MM.1S (cell line): ENCODE measurements around the gene FAF1.

ENCODE experiments used
- DNase-seq: peaks from one replicate; pipeline ENCODE4 v3.0.0-alpha.2; 2015
- H2AFZ ChIP-seq: fragments of 300-600 bp; sonication (generic); 2 replicates; pipeline ENCODE4 v1.6.0; 2016; ENCODE audit warnings: antibody characterized with exemption, low read length
- H3F3A ChIP-seq: fragments of 300-600 bp; sonication (generic); 2 replicates; pipeline ENCODE4 v1.6.1; 2016; ENCODE audit warnings: mild to moderate bottlenecking, antibody characterized with exemption, low read length, moderate library complexity, mixed read lengths; ENCODE audit not compliant: insufficient read depth
- H3K27ac ChIP-seq: fragments of 300-600 bp; sonication (generic); 2 replicates; pipeline ENCODE4 v1.5.1; 2016; ENCODE audit warnings: mild to moderate bottlenecking, low read length
- H3K27me3 ChIP-seq: fragments of 300-600 bp; sonication (generic); replicated peaks from 2 replicates; pipeline ENCODE4 v1.6.0; 2016; ENCODE audit warnings: low read length; ENCODE audit not compliant: insufficient read depth
- H3K36me3 ChIP-seq: fragments of 300-600 bp; sonication (generic); replicated peaks from 2 replicates; pipeline ENCODE4 v1.6.1; 2016; ENCODE audit warnings: mild to moderate bottlenecking, low read length, mixed read lengths; ENCODE audit not compliant: insufficient read depth
- H3K4me1 ChIP-seq: fragments of 300-600 bp; sonication (generic); 2 replicates; pipeline ENCODE4 v1.6.1; 2016; ENCODE audit warnings: low read length, mixed read lengths
- H3K4me2 ChIP-seq: fragments of 300-600 bp; sonication (generic); 2 replicates; pipeline ENCODE4 v1.6.0; 2016; ENCODE audit warnings: low read depth, low read length
- H3K4me3 ChIP-seq: fragments of 300-600 bp; sonication (generic); 2 replicates; pipeline ENCODE4 v1.5.1; 2016; ENCODE audit warnings: low read length, mixed read lengths
- H3K79me2 ChIP-seq: fragments of 300-600 bp; sonication (generic); 2 replicates; pipeline ENCODE4 v1.6.1; 2016; ENCODE audit warnings: mixed run types, low read length, mixed read lengths
- H3K9ac ChIP-seq: fragments of 300-600 bp; sonication (generic); 2 replicates; pipeline ENCODE4 v1.6.1; 2016; ENCODE audit warnings: low read length, mixed read lengths
- H3K9me2 ChIP-seq: fragments of 300-600 bp; sonication (generic); replicated peaks from 2 replicates; pipeline ENCODE4 v1.6.1; 2016; ENCODE audit warnings: mild to moderate bottlenecking, low read length, mixed read lengths; ENCODE audit not compliant: insufficient read depth
- H3K9me3 ChIP-seq: fragments of 300-600 bp; sonication (generic); replicated peaks from 2 replicates; pipeline ENCODE4 v1.6.1; 2016; ENCODE audit warnings: mild to moderate bottlenecking, low read length, mixed read lengths; ENCODE audit not compliant: insufficient read depth
- H4K20me1 ChIP-seq: fragments of 300-600 bp; sonication (generic); 2 replicates; pipeline ENCODE4 v1.6.1; 2016; ENCODE audit warnings: mild to moderate bottlenecking, low read length, moderate library complexity, mixed read lengths; ENCODE audit not compliant: insufficient read depth
- EZH2 ChIP-seq: fragments of 300-600 bp; sonication (generic); optimal IDR thresholded peaks from 2 replicates; pipeline ENCODE3; 2017; ENCODE audit warnings: low read depth, mild to moderate bottlenecking, antibody characterized with exemption, low read length, mixed read lengths
- EZH2phosphoT487 ChIP-seq: fragments of 300-600 bp; sonication (generic); IDR thresholded peaks from 2 replicates; pipeline ENCODE4 v1.6.1; 2018; ENCODE audit warnings: antibody characterized with exemption, low read length
- TF ChIP-seq, protein P1 (sequence below): fragments of 300-600 bp; sonication (generic); IDR thresholded peaks from 2 replicates; pipeline ENCODE4 v1.5.1; 2016; ENCODE audit warnings: antibody characterized with exemption, low read length, mixed read lengths

FAF1 gene

DNA sequence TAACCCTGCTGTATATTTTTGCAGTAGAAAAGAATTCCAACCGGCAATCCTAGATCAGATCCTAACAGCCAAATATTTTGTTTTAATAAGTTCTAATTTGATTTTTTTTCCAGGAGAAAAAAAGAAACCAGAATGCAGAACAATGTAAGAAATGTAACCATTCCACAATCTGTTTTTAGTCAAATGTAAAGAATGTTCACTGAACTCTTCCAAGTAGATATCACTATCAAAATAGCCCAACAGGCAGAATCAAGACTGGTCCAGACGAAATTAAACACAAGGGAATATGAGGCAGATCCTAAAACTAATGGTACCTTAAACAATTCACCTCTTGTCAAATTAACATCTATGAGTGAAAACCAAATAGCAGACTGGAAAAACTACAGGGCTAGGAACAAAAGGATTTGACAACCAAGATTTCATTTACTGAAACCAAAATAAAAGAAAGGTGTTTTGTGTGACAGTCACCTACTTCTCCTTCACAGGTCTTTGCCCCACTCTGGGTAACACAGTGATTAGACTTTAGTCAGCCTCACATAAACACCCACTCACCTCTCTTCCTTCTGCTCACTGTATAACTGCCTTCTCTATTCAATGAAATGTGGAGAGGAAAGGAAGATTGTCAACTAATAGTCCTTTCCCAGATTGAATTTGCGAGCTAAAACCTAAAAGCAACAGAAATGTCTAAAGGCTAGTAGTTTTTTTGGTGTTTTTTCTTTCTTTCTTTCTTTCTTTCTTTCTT is 137.9 kb downstream of the FAF1 start:
- Histone ChIP-seq H3F3A (no peaks in the 10 kb centered on the region), H3K27ac (no peak overlapping the region), H3K9ac (no peak overlapping the region), H3K4me1 (no peaks in the 10 kb centered on the region), H3K9me3 (no peaks in the 10 kb centered on the region), H2AFZ (no peak overlapping the region), H4K20me1 (no peaks in the 10 kb centered on the region), H3K79me2 (no peaks in the 10 kb centered on the region), H3K4me3 (no peak overlapping the region), H3K27me3 (no peaks in the 10 kb centered on the region), H3K9me2 (no peaks in the 10 kb centered on the region), H3K4me2 (no peak overlapping the region), H3K36me3 (no peaks in the 10 kb centered on the region)
- DNase-seq, result no peak
- no peak for TF ChIP-seq EZH2phosphoT487

DNA sequence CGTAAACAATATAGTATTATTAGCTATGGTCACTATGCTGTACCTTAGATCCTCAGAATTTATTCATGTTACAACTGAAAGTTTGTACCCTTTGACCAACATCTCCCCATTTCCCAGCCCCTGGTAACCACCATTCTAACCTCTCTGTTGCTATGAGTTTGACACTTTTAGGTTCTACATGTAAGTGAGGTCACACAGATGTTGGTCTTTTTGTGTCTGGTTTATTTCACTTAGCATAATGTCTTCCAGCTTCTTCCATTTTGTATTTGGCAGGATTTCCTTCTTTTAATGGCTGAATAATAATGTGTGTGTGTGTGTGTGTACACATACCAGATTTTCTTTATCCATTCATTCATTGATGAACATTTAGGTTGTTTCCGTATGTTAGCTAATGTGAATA is 139.5 kb downstream of the FAF1 start:
- no peaks in the 10 kb centered on the region for H3K79me2 ChIP-seq
- DNase-seq, result no peak
- no peak overlapping the region for H3K27ac ChIP-seq

DNA sequence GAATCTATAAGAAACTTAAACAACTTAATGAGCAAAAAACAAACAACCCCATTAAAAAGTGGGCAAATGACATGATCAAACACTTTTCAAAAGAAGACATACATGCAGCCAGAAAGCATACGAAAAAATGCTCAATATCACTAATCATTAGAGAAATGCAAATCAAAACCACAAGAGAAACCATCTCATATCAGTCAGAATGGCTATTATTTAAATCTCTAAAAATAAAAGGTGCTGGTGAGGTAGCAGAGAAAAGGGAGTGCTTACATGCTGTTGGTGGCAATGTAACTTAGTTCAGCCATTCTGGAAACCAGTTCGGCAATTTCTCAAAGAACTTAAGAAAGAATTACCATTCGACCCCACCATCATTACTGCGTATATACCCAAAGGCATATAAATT is 147.7 kb downstream of the FAF1 start:
- H3K4me2 ChIP-seq, result no peak overlapping the region
- H3F3A ChIP-seq, result no peaks in the 10 kb centered on the region
- TF ChIP-seq, protein P1, sequence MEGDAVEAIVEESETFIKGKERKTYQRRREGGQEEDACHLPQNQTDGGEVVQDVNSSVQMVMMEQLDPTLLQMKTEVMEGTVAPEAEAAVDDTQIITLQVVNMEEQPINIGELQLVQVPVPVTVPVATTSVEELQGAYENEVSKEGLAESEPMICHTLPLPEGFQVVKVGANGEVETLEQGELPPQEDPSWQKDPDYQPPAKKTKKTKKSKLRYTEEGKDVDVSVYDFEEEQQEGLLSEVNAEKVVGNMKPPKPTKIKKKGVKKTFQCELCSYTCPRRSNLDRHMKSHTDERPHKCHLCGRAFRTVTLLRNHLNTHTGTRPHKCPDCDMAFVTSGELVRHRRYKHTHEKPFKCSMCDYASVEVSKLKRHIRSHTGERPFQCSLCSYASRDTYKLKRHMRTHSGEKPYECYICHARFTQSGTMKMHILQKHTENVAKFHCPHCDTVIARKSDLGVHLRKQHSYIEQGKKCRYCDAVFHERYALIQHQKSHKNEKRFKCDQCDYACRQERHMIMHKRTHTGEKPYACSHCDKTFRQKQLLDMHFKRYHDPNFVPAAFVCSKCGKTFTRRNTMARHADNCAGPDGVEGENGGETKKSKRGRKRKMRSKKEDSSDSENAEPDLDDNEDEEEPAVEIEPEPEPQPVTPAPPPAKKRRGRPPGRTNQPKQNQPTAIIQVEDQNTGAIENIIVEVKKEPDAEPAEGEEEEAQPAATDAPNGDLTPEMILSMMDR, result no peak
- TF ChIP-seq EZH2 (no peak), EZH2phosphoT487 (no peak)
- no peaks in the 10 kb centered on the region for H3K27me3 ChIP-seq
- H3K27ac ChIP-seq, result no peak overlapping the region
- no peaks in the 10 kb centered on the region for H3K79me2 ChIP-seq
- H4K20me1 ChIP-seq, result no peaks in the 10 kb centered on the region
- H3K9ac ChIP-seq, result no peak overlapping the region
- no peak for DNase-seq
- H3K4me3 ChIP-seq, result no peak overlapping the region
- no peaks in the 10 kb centered on the region for H3K9me3 ChIP-seq
- no peaks in the 10 kb centered on the region for H3K36me3 ChIP-seq
- no peaks in the 10 kb centered on the region for H3K4me1 ChIP-seq
- H2AFZ ChIP-seq, result no peak overlapping the region
- H3K9me2 ChIP-seq, result no peaks in the 10 kb centered on the region

More for the DNA sequence above, 139.5 kb downstream of the FAF1 start:
- Histone ChIP-seq H3K9me2 (no peaks in the 10 kb centered on the region), H3K36me3 (no peaks in the 10 kb centered on the region), H2AFZ (no peak overlapping the region), H3K9me3 (no peaks in the 10 kb centered on the region), H3K4me2 (no peak overlapping the region), H3K4me1 (no peaks in the 10 kb centered on the region), H4K20me1 (no peaks in the 10 kb centered on the region), H3K4me3 (no peak overlapping the region), H3F3A (no peaks in the 10 kb centered on the region), H3K27me3 (no peaks in the 10 kb centered on the region), H3K9ac (no peak overlapping the region)
- TF ChIP-seq EZH2phosphoT487 (no peak), EZH2 (no peak)
- TF ChIP-seq, protein P1, result no peak

DNA sequence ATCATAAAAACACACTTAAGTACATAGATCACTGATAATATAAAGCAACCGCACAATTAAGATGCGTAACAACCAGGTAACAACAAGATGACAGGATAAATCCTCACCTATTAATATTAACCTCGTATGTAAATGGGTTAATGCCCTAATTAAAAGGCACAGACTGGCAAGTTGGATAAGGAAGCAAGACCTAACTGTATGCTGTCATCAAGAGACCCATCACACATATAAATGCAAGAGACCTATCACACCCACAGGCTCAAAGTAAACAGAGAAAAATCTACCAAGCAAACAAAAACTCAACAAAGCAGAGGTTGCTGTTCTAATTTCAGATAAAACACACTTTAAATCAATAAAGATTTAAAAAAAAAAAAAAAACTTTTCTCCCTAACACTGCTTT is 151.8 kb downstream of the FAF1 start:
- no peak for TF ChIP-seq EZH2
- no peak for TF ChIP-seq EZH2phosphoT487
- TF ChIP-seq, protein P1, result no peak
- H3K4me3 ChIP-seq, result no peak overlapping the region
- no peaks in the 10 kb centered on the region for H3K36me3 ChIP-seq
- no peak overlapping the region for H3K4me2 ChIP-seq
- H3K9me2 ChIP-seq, result no peaks in the 10 kb centered on the region
- no peaks in the 10 kb centered on the region for H3K4me1 ChIP-seq
- H3K9me3 ChIP-seq, result no peaks in the 10 kb centered on the region
- H3F3A ChIP-seq, result no peaks in the 10 kb centered on the region
- H3K27ac ChIP-seq, result no peak overlapping the region
- no peaks in the 10 kb centered on the region for H3K27me3 ChIP-seq
- no peaks in the 10 kb centered on the region for H4K20me1 ChIP-seq
- H2AFZ ChIP-seq, result no peak overlapping the region
- H3K9ac ChIP-seq, result no peak overlapping the region
- DNase-seq, result no peak
- H3K79me2 ChIP-seq, result no peaks in the 10 kb centered on the region
